Activated T-cell treated with anti-CD3 and anti-CD28 coated beads, Interleukin-2, amount 50 U/mL, for 24 hours (primary cell): Measurements from ENCODE around the gene THAP2.

Experiments used
- DNase-seq: peaks from one replicate; pipeline ENCODE4 v3.0.0-alpha.2; 2020
- H3K27ac Mint-ChIP-seq: 2 replicates; pipeline ENCODE4 v1.8.0; 2020; ENCODE audit warnings: mild to moderate bottlenecking, mixed read lengths
- H3K27me3 Mint-ChIP-seq: 2 replicates; pipeline ENCODE4 v1.8.0; 2020; ENCODE audit warnings: mixed read lengths
- H3K36me3 Mint-ChIP-seq: 2 replicates; pipeline ENCODE4 v1.8.0; 2020; ENCODE audit warnings: low read depth, mixed read lengths
- H3K4me1 Mint-ChIP-seq: 2 replicates; pipeline ENCODE4 v1.8.0; 2020; ENCODE audit warnings: low read depth, mixed read lengths
- H3K4me3 Mint-ChIP-seq: 2 replicates; pipeline ENCODE4 v1.8.0; 2020; ENCODE audit warnings: mild to moderate bottlenecking, moderate library complexity, mixed read lengths
- H3K9me3 Mint-ChIP-seq: 2 replicates; pipeline ENCODE4 v1.8.0; 2020; ENCODE audit warnings: mixed read lengths

THAP2 gene

GRCh38 chr12:71649401-71649800 lies 14.7 kb upstream of the THAP2 start:
- Mint-ChIP-seq H3K27me3 (no peaks in the 10 kb centered on the region), H3K36me3 (peaks cover 50% of the 10 kb centered on the region), H3K9me3 (no peaks in the 10 kb centered on the region), H3K4me1 (peaks cover 40% of the 10 kb centered on the region), H3K4me3 (no peak overlapping the region), H3K27ac (peak overlapping the region; percentile 67)
- DNase-seq = no peak

DNA sequence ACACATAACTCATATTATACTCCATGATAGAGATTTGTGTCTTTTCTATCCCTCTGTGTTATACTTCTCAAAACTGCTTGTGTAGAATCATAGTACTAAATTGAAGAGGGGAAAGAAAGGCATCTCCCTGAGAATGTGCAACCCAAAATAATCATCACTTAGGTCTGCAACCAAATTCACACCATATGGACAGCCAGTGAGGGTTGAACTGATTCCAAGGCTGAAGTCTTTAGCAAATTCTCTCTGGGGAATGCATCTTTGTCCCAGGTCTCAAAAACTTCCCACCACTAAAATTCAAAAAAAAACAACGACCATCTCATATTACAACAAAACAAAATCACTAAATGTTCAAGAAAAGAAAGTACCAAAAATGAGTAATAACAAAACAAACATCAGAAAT lies 11.4 kb upstream of the THAP2 start:
- no peak overlapping the region for H3K27ac Mint-ChIP-seq
- peaks cover 37% of the 10 kb centered on the region for H3K36me3 Mint-ChIP-seq
- peaks cover 53% of the 10 kb centered on the region for H3K4me1 Mint-ChIP-seq
- H3K9me3 Mint-ChIP-seq = no peaks in the 10 kb centered on the region
- DNase-seq = no peak
- H3K4me3 Mint-ChIP-seq = no peak overlapping the region
- H3K27me3 Mint-ChIP-seq = no peaks in the 10 kb centered on the region

DNA sequence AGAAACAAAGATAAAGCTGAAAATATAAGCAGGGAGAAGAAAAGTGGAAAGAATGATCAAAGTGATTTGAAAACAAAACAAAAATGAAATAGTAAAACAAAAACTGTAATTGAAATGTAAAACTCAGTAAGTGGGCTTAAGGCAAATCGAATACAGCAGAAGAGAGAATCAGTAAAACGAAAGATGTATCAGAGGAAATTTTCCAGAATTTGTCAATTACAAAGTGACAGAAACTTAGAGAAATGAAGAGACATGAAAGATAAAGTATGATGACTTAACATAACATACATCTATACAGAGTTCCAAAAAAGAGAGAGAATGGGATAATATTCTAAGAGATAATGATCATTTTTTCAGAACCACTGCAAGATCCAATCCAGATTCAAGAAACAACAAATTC lies 11.0 kb upstream of the THAP2 start:
- H3K9me3 Mint-ChIP-seq = no peaks in the 10 kb centered on the region
- H3K27me3 Mint-ChIP-seq = no peaks in the 10 kb centered on the region
- DNase-seq = no peak
- H3K4me1 Mint-ChIP-seq = peaks cover 52% of the 10 kb centered on the region
- no peak overlapping the region for H3K4me3 Mint-ChIP-seq
- no peak overlapping the region for H3K27ac Mint-ChIP-seq
- peaks cover 38% of the 10 kb centered on the region for H3K36me3 Mint-ChIP-seq

- H3K4me3 Mint-ChIP-seq = no peak overlapping the region
- DNase-seq = no peak
- H3K9me3 Mint-ChIP-seq = no peaks in the 10 kb centered on the region
- no peaks in the 10 kb centered on the region for H3K27me3 Mint-ChIP-seq
- H3K4me1 Mint-ChIP-seq = peaks cover 52% of the 10 kb centered on the region
- peak overlapping the region; percentile 19 for H3K27ac Mint-ChIP-seq
- peaks cover 38% of the 10 kb centered on the region for H3K36me3 Mint-ChIP-seq
Observed at GRCh38 chr12:71654200-71654599, 9.9 kb upstream of the THAP2 start.

DNA sequence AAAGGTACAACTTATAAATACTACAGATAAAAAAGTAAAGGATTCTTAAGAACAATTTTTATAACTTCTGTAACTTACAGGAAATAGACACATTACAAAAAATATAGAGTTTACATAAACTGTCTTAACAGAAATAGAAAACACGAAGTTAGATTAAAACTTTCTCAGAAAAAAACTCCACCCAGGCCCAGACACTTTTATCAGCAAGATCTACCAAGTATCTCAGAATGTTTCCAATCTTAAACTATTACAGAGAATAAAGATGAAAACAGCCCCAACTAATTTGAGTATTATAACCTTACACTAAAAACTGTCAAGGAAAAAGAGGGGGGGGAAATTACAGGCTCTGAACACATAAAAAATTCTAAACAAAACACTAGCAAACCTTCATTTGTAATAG lies 8.6 kb upstream of the THAP2 start:
- Mint-ChIP-seq H3K36me3 (peaks cover 41% of the 10 kb centered on the region), H3K4me3 (peak overlapping the region; percentile 48), H3K4me1 (peaks cover 56% of the 10 kb centered on the region), H3K27me3 (no peaks in the 10 kb centered on the region), H3K9me3 (no peaks in the 10 kb centered on the region), H3K27ac (peak overlapping the region; percentile 31)
- DNase-seq = no peak

- peak overlapping the region; percentile 31 for H3K27ac Mint-ChIP-seq
- H3K9me3 Mint-ChIP-seq = no peaks in the 10 kb centered on the region
- H3K36me3 Mint-ChIP-seq = peaks cover 43% of the 10 kb centered on the region
- peak overlapping the region; percentile 48 for H3K4me3 Mint-ChIP-seq
- H3K4me1 Mint-ChIP-seq = peaks cover 56% of the 10 kb centered on the region
- no peaks in the 10 kb centered on the region for H3K27me3 Mint-ChIP-seq
- no peak for DNase-seq
Observed at GRCh38 chr12:71655907-71656306, 8.2 kb upstream of the THAP2 start.

GRCh38 chr12:71656740-71657139 lies 7.4 kb upstream of the THAP2 start:
- H3K27ac Mint-ChIP-seq = peak overlapping the region; percentile 18

GRCh38 chr12:71661977-71662530 lies 2.0 kb upstream of the THAP2 start:
- Mint-ChIP-seq H3K36me3 (peaks cover 83% of the 10 kb centered on the region), H3K27me3 (no peaks in the 10 kb centered on the region), H3K4me1 (peaks cover 46% of the 10 kb centered on the region), H3K4me3 (peak overlapping the region; percentile 100), H3K27ac (peak overlapping the region; percentile 100), H3K9me3 (no peaks in the 10 kb centered on the region)
- no peak for DNase-seq

More at GRCh38 chr12:71656740-71657139, 7.4 kb upstream of the THAP2 start:
- Mint-ChIP-seq H3K4me3 (peak overlapping the region; percentile 36), H3K27me3 (no peaks in the 10 kb centered on the region), H3K4me1 (peaks cover 59% of the 10 kb centered on the region), H3K36me3 (peaks cover 47% of the 10 kb centered on the region), H3K9me3 (no peaks in the 10 kb centered on the region)
- no peak for DNase-seq

- no peaks in the 10 kb centered on the region for H3K9me3 Mint-ChIP-seq
- peak; percentile 85 for DNase-seq
- H3K4me3 Mint-ChIP-seq = peak overlapping the region; percentile 100
- H3K27me3 Mint-ChIP-seq = no peaks in the 10 kb centered on the region
- H3K27ac Mint-ChIP-seq = peak overlapping the region; percentile 100
- H3K4me1 Mint-ChIP-seq = peaks cover 48% of the 10 kb centered on the region
- H3K36me3 Mint-ChIP-seq = peaks cover 78% of the 10 kb centered on the region
Observed at GRCh38 chr12:71662849-71663560, 1.1 kb upstream of the THAP2 start.

GRCh38 chr12:71664411-71665089 lies 449 bp downstream of the THAP2 start:
- peaks cover 36% of the 10 kb centered on the region for H3K4me1 Mint-ChIP-seq
- H3K4me3 Mint-ChIP-seq = peak overlapping the region; percentile 100
- peak overlapping the region; percentile 100 for H3K27ac Mint-ChIP-seq
- H3K36me3 Mint-ChIP-seq = peaks cover 62% of the 10 kb centered on the region
- no peaks in the 10 kb centered on the region for H3K9me3 Mint-ChIP-seq
- no peaks in the 10 kb centered on the region for H3K27me3 Mint-ChIP-seq
- no peak for DNase-seq

DNA sequence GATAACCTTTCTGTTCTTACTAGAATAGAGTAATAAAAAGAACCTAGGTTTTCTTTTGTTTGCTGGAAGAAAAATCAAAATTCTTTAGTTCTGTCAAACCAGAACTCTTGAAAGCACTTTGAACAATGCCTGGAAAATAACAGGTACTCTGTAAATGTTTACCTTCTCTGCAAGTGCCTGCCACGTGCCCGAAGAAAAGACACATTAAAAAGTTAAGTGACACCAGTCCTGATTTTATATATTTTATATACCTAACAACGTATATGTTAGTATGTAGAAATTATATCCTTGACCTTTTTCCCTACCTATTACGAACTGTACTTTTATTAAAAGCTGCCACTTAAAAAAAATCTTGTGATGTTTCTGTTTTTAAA lies 976 bp downstream of the THAP2 start:
- peaks cover 58% of the 10 kb centered on the region for H3K36me3 Mint-ChIP-seq
- H3K4me1 Mint-ChIP-seq = peaks cover 32% of the 10 kb centered on the region
- no peak for DNase-seq
- no peaks in the 10 kb centered on the region for H3K27me3 Mint-ChIP-seq
- H3K4me3 Mint-ChIP-seq = peak overlapping the region; percentile 100
- no peaks in the 10 kb centered on the region for H3K9me3 Mint-ChIP-seq
- peak overlapping the region; percentile 100 for H3K27ac Mint-ChIP-seq

- H3K4me3 Mint-ChIP-seq = peak overlapping the region; percentile 100
- peaks cover 32% of the 10 kb centered on the region for H3K4me1 Mint-ChIP-seq
- H3K36me3 Mint-ChIP-seq = peaks cover 52% of the 10 kb centered on the region
- DNase-seq = no peak
- peak overlapping the region; percentile 100 for H3K27ac Mint-ChIP-seq
- no peaks in the 10 kb centered on the region for H3K27me3 Mint-ChIP-seq
- no peaks in the 10 kb centered on the region for H3K9me3 Mint-ChIP-seq
Observed at GRCh38 chr12:71666259-71666658, 2.2 kb downstream of the THAP2 start.

GRCh38 chr12:71671311-71671710 lies 7.2 kb downstream of the THAP2 start:
- Mint-ChIP-seq H3K4me1 (peaks cover 21% of the 10 kb centered on the region), H3K9me3 (no peaks in the 10 kb centered on the region), H3K27me3 (no peaks in the 10 kb centered on the region), H3K36me3 (peaks cover 9% of the 10 kb centered on the region), H3K27ac (no peak overlapping the region), H3K4me3 (no peak overlapping the region)
- DNase-seq = no peak

GRCh38 chr12:71671816-71672215 lies 7.7 kb downstream of the THAP2 start:
- Mint-ChIP-seq H3K36me3 (peaks cover 13% of the 10 kb centered on the region), H3K27ac (no peak overlapping the region), H3K4me3 (no peak overlapping the region), H3K4me1 (peaks cover 20% of the 10 kb centered on the region), H3K9me3 (no peaks in the 10 kb centered on the region), H3K27me3 (no peaks in the 10 kb centered on the region)
- DNase-seq = no peak

DNA sequence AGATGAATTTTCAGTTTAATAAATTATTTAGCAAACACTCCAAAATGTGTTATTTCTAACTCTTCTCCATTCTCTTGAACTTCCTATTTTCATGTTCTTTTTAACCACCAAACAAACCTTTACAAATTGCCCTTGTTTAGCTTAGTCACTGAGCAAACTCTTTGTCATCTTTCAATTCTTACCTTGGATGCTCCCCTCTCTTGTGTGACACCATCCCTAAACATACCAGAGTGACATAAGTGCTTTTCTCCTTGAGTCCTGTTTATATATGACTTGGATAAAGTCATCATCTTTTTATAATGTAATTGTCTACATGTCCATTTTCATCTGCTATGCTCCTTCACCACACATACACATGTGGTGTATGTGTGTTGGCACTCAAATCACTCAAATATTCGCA lies 18.4 kb downstream of the THAP2 start:
- H3K27me3 Mint-ChIP-seq = no peaks in the 10 kb centered on the region
- DNase-seq = no peak
- no peak overlapping the region for H3K27ac Mint-ChIP-seq
- H3K4me3 Mint-ChIP-seq = no peak overlapping the region
- peaks cover 5% of the 10 kb centered on the region for H3K36me3 Mint-ChIP-seq
- peaks cover 21% of the 10 kb centered on the region for H3K4me1 Mint-ChIP-seq
- H3K9me3 Mint-ChIP-seq = no peaks in the 10 kb centered on the region
